Measurements from ENCODE around the gene REV3L. TPM values are rescaled to one million over a fixed set of nuclear protein-coding genes. Genes with fewer than 3 reads are reported as not detected.

Gene REV3L, protein sequence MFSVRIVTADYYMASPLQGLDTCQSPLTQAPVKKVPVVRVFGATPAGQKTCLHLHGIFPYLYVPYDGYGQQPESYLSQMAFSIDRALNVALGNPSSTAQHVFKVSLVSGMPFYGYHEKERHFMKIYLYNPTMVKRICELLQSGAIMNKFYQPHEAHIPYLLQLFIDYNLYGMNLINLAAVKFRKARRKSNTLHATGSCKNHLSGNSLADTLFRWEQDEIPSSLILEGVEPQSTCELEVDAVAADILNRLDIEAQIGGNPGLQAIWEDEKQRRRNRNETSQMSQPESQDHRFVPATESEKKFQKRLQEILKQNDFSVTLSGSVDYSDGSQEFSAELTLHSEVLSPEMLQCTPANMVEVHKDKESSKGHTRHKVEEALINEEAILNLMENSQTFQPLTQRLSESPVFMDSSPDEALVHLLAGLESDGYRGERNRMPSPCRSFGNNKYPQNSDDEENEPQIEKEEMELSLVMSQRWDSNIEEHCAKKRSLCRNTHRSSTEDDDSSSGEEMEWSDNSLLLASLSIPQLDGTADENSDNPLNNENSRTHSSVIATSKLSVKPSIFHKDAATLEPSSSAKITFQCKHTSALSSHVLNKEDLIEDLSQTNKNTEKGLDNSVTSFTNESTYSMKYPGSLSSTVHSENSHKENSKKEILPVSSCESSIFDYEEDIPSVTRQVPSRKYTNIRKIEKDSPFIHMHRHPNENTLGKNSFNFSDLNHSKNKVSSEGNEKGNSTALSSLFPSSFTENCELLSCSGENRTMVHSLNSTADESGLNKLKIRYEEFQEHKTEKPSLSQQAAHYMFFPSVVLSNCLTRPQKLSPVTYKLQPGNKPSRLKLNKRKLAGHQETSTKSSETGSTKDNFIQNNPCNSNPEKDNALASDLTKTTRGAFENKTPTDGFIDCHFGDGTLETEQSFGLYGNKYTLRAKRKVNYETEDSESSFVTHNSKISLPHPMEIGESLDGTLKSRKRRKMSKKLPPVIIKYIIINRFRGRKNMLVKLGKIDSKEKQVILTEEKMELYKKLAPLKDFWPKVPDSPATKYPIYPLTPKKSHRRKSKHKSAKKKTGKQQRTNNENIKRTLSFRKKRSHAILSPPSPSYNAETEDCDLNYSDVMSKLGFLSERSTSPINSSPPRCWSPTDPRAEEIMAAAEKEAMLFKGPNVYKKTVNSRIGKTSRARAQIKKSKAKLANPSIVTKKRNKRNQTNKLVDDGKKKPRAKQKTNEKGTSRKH (N-terminal part only)
- 13.9 and 25.3 TPM in 2 replicates for total RNA-seq (2014; rRNA removed)
- percentile 71 among the genes with signal in this experiment for Bru-seq, nascent RNA
- BruChase-seq, experiment 1, labeled RNA remaining after a 6-hour chase, result percentile 66 among the genes with signal in this experiment
- percentile 71 among the genes with signal in this experiment for BruChase-seq, experiment 2, labeled RNA remaining after a 2-hour chase
- long read RNA-seq, partial matches to known transcripts, result 12 of 26 reads
- long read RNA-seq, other reads (novel, unspliced or antisense), result 14 of 26 reads

DNA sequence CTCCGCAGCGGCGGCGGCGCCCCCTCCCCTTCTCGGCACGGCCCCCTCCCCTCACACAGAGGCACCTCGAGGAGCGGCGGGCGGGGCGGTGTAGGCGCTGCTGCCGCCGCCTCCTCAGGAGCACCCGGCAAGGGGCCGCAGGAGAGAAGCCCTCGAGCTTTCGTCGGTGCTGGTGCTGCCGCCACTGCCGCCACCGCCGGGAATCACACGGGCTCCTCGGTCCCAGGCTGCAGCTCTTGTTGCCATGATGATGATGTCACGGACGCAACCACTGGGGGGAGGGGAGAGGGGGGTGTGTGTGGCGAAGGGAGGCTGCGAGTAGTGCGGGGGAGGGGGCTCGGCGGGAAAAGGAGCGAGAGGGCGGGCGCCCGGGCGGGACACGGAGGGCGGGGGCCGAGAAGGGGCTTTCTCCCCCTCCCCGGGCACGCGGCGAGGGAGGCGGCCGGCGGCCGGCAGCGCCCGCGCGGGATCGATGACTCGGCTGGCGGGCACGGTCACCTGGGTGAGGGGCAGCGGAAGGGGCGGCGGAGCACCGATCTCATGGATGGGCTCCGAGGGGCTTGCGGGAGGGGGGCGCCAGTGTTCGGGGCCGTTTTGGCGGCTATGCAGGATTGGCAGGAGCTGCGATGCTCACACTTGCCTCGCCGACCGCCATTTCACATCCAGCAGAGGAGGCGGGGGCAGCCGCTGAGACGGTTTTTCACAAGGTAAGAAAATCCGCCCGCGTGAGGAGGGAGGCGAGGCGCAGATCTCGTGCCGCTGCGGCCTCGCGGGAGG is at the start of gene REV3L:
Gene REV3L (minus strand): TSS at position 260 of the 777 bp plus-strand sequence. CDS start 330 bp downstream, outside the sequence.
- H3K27me3 ChIP-seq (ENCODE audit: low read length), result no peaks in the 10 kb centered on the region
- H3K4me1 ChIP-seq (ENCODE audit: insufficient read depth, low read length), result peaks cover 29% of the 10 kb centered on the region
- ChIA-PET POLR2A (ENCODE audit: unreplicated experiment) (interaction anchor here (0.7 to 1.1 kb wide), 2 partner anchors 95 to 534 kb away, joined by 3 to 12 read pairs; no protein-coding TSS in a partner anchor), CTCF (no interaction called here)
- ATAC-seq (peak; percentile 47), DNase-seq (peak; percentile 75)
- peaks cover 5% of the 10 kb centered on the region; the same call in 1 of the 2 replicates for H4K20me1 ChIP-seq (ENCODE audit: low read length)
- H3K79me2 ChIP-seq (ENCODE audit: low read length), result peaks cover 74% of the 10 kb centered on the region
- no peaks in the 10 kb centered on the region for H3K9me3 ChIP-seq (ENCODE audit: low read length)
- intact Hi-C loops (cut with micrococcal nuclease), result loop anchor here (1.0 to 10.0 kb wide), 4 partner anchors 101 to 562 kb away; partner anchors contain the start of gene TRAF3IP2
- H3K27ac ChIP-seq (ENCODE audit: low read length), result peak within 1 kb of the TSS; percentile 83
- TF ChIP-seq EZH2phosphoT487 (IDR thresholded peaks at IDR 0.05; ENCODE audit: borderline replicate concordance, low read length), result peak; percentile 39; the same call in 1 of the 2 replicates
- TF ChIP-seq, protein P1, sequence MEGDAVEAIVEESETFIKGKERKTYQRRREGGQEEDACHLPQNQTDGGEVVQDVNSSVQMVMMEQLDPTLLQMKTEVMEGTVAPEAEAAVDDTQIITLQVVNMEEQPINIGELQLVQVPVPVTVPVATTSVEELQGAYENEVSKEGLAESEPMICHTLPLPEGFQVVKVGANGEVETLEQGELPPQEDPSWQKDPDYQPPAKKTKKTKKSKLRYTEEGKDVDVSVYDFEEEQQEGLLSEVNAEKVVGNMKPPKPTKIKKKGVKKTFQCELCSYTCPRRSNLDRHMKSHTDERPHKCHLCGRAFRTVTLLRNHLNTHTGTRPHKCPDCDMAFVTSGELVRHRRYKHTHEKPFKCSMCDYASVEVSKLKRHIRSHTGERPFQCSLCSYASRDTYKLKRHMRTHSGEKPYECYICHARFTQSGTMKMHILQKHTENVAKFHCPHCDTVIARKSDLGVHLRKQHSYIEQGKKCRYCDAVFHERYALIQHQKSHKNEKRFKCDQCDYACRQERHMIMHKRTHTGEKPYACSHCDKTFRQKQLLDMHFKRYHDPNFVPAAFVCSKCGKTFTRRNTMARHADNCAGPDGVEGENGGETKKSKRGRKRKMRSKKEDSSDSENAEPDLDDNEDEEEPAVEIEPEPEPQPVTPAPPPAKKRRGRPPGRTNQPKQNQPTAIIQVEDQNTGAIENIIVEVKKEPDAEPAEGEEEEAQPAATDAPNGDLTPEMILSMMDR (conservative IDR thresholded peaks at IDR 0.05; ENCODE audit: low read depth, low read length), result no peak
- no peaks in the 10 kb centered on the region for H3K36me3 ChIP-seq (ENCODE audit: low read depth, low read length)
- peak within 1 kb of the TSS; percentile 87 for H3K4me2 ChIP-seq (ENCODE audit: low read length)
- no peaks in the 10 kb centered on the region for H3K9me2 ChIP-seq (replicated peaks; ENCODE audit: low read length)
- H3K4me3 ChIP-seq (ENCODE audit: low read length), result peak within 1 kb of the TSS; percentile 96
- H3F3A ChIP-seq (ENCODE audit: low read length, unreplicated experiment), result no peaks in the 10 kb centered on the region
- no TSS peak for BruUV-seq (replicated peaks)
- H3K9ac ChIP-seq (ENCODE audit: low read length), result peak within 1 kb of the TSS; percentile 88
- peak within 1 kb of the TSS; percentile 84 for H2AFZ ChIP-seq (ENCODE audit: low read length)

DNA sequence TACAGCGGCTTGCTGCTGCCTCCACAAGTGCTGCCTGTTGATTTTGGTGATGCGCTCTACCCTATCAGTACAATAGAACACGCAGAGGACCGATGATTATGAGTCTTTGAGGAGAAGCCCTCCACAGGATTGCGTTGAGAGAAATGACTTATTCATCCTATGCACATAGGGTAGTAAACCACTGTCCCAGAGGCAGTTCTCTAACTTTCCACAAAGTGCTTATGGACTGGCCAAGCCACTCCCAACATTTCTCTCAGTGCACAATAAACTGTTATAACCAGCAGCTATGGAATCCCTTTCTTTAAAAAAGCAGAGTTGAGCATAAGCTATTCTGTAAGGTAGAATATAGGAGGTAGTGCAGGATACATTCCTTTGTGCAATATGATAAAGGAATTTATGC is 48.2 kb upstream of the REV3L start:
- DNase-seq, result no peak
- Histone ChIP-seq H2AFZ (ENCODE audit: low read length) (no peak overlapping the region), H3K4me3 (ENCODE audit: low read length) (no peak overlapping the region), H3K36me3 (ENCODE audit: low read depth, low read length) (no peaks in the 10 kb centered on the region), H3K9me3 (ENCODE audit: low read length) (no peaks in the 10 kb centered on the region), H3K27me3 (ENCODE audit: low read length) (no peaks in the 10 kb centered on the region), H3K4me2 (ENCODE audit: low read length) (no peak overlapping the region), H3K27ac (ENCODE audit: low read length) (no peak overlapping the region), H3F3A (ENCODE audit: low read length, unreplicated experiment) (no peaks in the 10 kb centered on the region), H4K20me1 (ENCODE audit: low read length) (no peaks in the 10 kb centered on the region), H3K79me2 (ENCODE audit: low read length) (no peaks in the 10 kb centered on the region), H3K4me1 (ENCODE audit: insufficient read depth, low read length) (no peaks in the 10 kb centered on the region), H3K9me2 (replicated peaks; ENCODE audit: low read length) (no peaks in the 10 kb centered on the region), H3K9ac (ENCODE audit: low read length) (no peak overlapping the region)
- no peak for TF ChIP-seq EZH2 (IDR thresholded peaks at IDR 0.05; ENCODE audit: low read length, unreplicated experiment)
- TF ChIP-seq EZH2phosphoT487 (IDR thresholded peaks at IDR 0.05; ENCODE audit: borderline replicate concordance, low read length), result no peak
- TF ChIP-seq, protein P1 (conservative IDR thresholded peaks at IDR 0.05; ENCODE audit: low read depth, low read length), result no peak
- POLR2A ChIA-PET (ENCODE audit: unreplicated experiment), result no interaction called here
- ATAC-seq, result no peak
- no TSS peak for BruUV-seq (replicated peaks)
- intact Hi-C loops (cut with micrococcal nuclease), result no loop called here
- CTCF ChIA-PET, result no interaction called here

Data from PC-3 (cell line).